Activated CD8-positive, alpha-beta T cell treated with anti-CD3 and anti-CD28 coated beads for 36 hours (primary cell): ENCODE data around the gene ACTR2. TPM values are rescaled to one million over a fixed set of nuclear protein-coding genes. Genes with fewer than 3 reads are reported as not detected.

Experiments used
- ATAC-seq: fragments of 200-7000 bp; cut with Tn5 transposase; one replicate; pipeline ENCODE4 v1.10.0; 2021; ENCODE audit warnings: mild to moderate bottlenecking, moderate library complexity
- CTCF ChIA-PET: fragments of 350-600 bp; sonication (Branson Sonifier 250); formaldehyde crosslinking; loops from one replicate; lab custom pipeline; 2021; ENCODE audit warnings: antibody characterized with exemption; lab: Charles Lee
- POLR2A ChIA-PET: fragments of 350-600 bp; sonication (Branson Sonifier 250); formaldehyde crosslinking; loops from one replicate; lab custom pipeline; 2021; ENCODE audit warnings: antibody characterized with exemption; lab: Charles Lee
- DNase-seq: peaks from one replicate; pipeline ENCODE4 v3.0.0-alpha.2; 2020
- H3K27ac Mint-ChIP-seq: one replicate; pipeline ENCODE4 v1.8.0; 2021; ENCODE audit warnings: mild to moderate bottlenecking, mixed read lengths
- H3K27me3 Mint-ChIP-seq: one replicate; pipeline ENCODE4 v1.8.0; 2021; ENCODE audit warnings: mixed read lengths
- H3K36me3 Mint-ChIP-seq: one replicate; pipeline ENCODE4 v1.8.0; 2021; ENCODE audit warnings: low read depth, mixed read lengths
- H3K4me1 Mint-ChIP-seq: one replicate; pipeline ENCODE4 v1.8.0; 2021; ENCODE audit warnings: low read depth, mixed read lengths
- H3K4me3 Mint-ChIP-seq: one replicate; pipeline ENCODE4 v1.8.0; 2021; ENCODE audit warnings: mild to moderate bottlenecking, moderate library complexity, mixed read lengths
- H3K9me3 Mint-ChIP-seq: one replicate; pipeline ENCODE4 v1.8.0; 2021; ENCODE audit warnings: mixed read lengths
- intact Hi-C: fragments of 100-400 bp; cut with micrococcal nuclease; formaldehyde crosslinking; loops from one replicate; pipeline ENCODE4 v1.10.0; 2022
- total RNA-seq, 2 experiments: library from RNA; stranded (reverse); gene quantifications; one replicate each; pipeline ENCODE4 v1.2.3, GENCODE V29; 2021
- TF ChIP-seq, protein P1 (sequence below): fragments of 200-600 bp; IDR thresholded peaks from one replicate; pipeline ENCODE4 v1.8.0; 2022; ENCODE audit warnings: antibody characterized with exemption, mild to moderate bottlenecking

Gene ACTR2
- total RNA-seq, 2 experiments from 2014 or later = 331 to 341 TPM

- ChIA-PET POLR2A (no interaction called here), CTCF (interaction anchor here (1.5 kb wide), 1 partner anchor 27 kb away, joined by 3 read pairs; no protein-coding TSS in a partner anchor)
- no peaks in the 10 kb centered on the region for H3K36me3 Mint-ChIP-seq
- DNase-seq (no peak), ATAC-seq (no peak)
- H3K4me3 Mint-ChIP-seq = no peak overlapping the region
- H3K4me1 Mint-ChIP-seq = peaks cover 2% of the 10 kb centered on the region
- intact Hi-C loops = no loop called here
- no peak overlapping the region for H3K27ac Mint-ChIP-seq
- no peaks in the 10 kb centered on the region for H3K9me3 Mint-ChIP-seq
- TF ChIP-seq, protein P1, sequence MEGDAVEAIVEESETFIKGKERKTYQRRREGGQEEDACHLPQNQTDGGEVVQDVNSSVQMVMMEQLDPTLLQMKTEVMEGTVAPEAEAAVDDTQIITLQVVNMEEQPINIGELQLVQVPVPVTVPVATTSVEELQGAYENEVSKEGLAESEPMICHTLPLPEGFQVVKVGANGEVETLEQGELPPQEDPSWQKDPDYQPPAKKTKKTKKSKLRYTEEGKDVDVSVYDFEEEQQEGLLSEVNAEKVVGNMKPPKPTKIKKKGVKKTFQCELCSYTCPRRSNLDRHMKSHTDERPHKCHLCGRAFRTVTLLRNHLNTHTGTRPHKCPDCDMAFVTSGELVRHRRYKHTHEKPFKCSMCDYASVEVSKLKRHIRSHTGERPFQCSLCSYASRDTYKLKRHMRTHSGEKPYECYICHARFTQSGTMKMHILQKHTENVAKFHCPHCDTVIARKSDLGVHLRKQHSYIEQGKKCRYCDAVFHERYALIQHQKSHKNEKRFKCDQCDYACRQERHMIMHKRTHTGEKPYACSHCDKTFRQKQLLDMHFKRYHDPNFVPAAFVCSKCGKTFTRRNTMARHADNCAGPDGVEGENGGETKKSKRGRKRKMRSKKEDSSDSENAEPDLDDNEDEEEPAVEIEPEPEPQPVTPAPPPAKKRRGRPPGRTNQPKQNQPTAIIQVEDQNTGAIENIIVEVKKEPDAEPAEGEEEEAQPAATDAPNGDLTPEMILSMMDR = no peak
- H3K27me3 Mint-ChIP-seq = peaks cover 4% of the 10 kb centered on the region
These were observed 64.4 kb downstream of the ACTR2 start for GRCh38 chr2:65292106-65292400.

- TF ChIP-seq, protein P1 = no peak
- Mint-ChIP-seq H3K9me3 (no peaks in the 10 kb centered on the region), H3K36me3 (no peaks in the 10 kb centered on the region), H3K27ac (no peak overlapping the region), H3K27me3 (peaks cover 4% of the 10 kb centered on the region), H3K4me3 (no peak overlapping the region), H3K4me1 (peaks cover 2% of the 10 kb centered on the region)
- ATAC-seq (no peak), DNase-seq (no peak)
- intact Hi-C loops = no loop called here
- CTCF ChIA-PET = interaction anchor here (0.7 to 1.5 kb wide), 3 partner anchors 21 to 27 kb away, joined by 3 to 6 read pairs (median 3); no protein-coding TSS in a partner anchor
- POLR2A ChIA-PET = interaction anchor here (1.0 kb wide), 1 partner anchor 12 kb away, joined by 3 read pairs; no protein-coding TSS in a partner anchor
These were observed 64.9 kb downstream of the ACTR2 start for GRCh38 chr2:65292461-65293011.

DNA sequence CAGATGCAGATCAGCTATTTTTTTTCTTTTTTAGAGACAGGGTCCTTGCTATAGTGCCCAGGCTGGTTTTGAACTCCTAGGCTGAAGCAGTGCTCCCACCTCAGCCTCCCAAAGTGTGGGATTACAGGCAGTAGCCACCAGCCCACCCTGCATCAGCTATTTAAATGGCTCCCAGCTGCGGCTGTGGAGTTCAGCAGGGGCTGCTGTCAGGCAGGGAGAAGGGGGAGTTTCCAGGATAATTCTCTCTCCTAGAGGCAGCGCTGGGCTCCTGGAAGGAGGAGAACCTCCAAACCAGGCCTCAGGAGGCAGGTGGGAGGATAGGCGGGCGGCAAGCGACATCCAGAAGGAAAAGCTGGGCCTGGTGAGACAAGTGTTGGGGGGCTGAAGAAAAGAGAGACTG, 65.7 kb downstream of the ACTR2 start:
- Mint-ChIP-seq H3K9me3 (no peaks in the 10 kb centered on the region), H3K4me3 (no peak overlapping the region), H3K27me3 (peaks cover 4% of the 10 kb centered on the region), H3K36me3 (no peaks in the 10 kb centered on the region), H3K4me1 (peaks cover 2% of the 10 kb centered on the region), H3K27ac (no peak overlapping the region)
- CTCF ChIA-PET = interaction anchor here (0.9 to 1.0 kb wide), 2 partner anchors 16 to 28 kb away, joined by 3 to 6 read pairs; no protein-coding TSS in a partner anchor
- POLR2A ChIA-PET = interaction anchor here (1.0 kb wide), 1 partner anchor 11 kb away, joined by 3 read pairs; no protein-coding TSS in a partner anchor
- intact Hi-C loops = no loop called here
- no peak for DNase-seq
- no peak for ATAC-seq
- TF ChIP-seq, protein P1 = no peak

DNA sequence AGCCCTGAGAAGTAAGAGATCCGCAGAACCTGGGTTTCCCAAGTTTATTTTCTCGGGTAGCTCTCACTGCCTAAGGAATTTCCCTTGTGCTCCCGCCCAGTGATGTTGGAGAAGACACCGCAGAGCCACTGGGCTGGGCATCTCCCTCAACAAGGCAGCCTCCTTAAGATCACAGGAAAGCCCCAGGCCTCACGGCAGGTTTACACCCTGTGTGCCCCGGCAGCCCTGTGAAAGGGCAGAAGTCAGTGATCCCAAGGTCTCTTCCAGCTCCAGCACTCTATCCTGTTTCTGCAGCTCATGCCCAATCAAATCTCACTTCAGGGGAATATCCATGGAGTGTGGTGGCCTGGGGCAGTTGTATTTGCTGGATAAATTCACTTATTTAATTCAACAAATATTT, 66.5 kb downstream of the ACTR2 start:
- intact Hi-C loops = no loop called here
- no peak for DNase-seq
- Mint-ChIP-seq H3K4me3 (no peak overlapping the region), H3K9me3 (no peaks in the 10 kb centered on the region), H3K27me3 (peaks cover 4% of the 10 kb centered on the region), H3K27ac (no peak overlapping the region), H3K36me3 (no peaks in the 10 kb centered on the region), H3K4me1 (peaks cover 4% of the 10 kb centered on the region)
- CTCF ChIA-PET = interaction anchor here (0.9 kb wide), 1 partner anchor 17 kb away, joined by 3 read pairs; no protein-coding TSS in a partner anchor
- POLR2A ChIA-PET = no interaction called here
- TF ChIP-seq, protein P1 = no peak
- ATAC-seq = no peak

DNA sequence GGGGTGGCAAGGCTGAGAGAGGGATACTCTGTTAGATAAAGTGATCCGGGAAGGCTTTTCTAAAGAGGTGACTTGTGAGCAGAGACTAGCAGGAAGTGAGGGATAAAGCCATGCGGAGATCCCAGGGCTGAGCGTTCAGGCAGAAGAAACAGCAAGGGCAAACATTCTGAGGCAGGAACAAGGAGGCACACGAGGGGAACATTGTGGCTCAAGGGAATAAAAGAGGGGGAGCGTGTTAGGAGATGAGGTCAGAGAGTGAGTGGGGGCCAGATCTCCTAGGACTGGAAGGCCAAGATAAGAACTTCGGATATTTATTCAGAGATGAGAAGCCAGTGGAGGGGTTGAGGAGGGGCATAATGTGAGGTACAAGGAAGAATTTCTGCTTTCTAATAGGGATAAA, 67.1 kb downstream of the ACTR2 start:
- Mint-ChIP-seq H3K27ac (no peak overlapping the region), H3K27me3 (peaks cover 4% of the 10 kb centered on the region), H3K36me3 (no peaks in the 10 kb centered on the region), H3K9me3 (no peaks in the 10 kb centered on the region), H3K4me3 (no peak overlapping the region), H3K4me1 (peaks cover 10% of the 10 kb centered on the region)
- ATAC-seq = no peak
- POLR2A ChIA-PET = no interaction called here
- DNase-seq = no peak
- CTCF ChIA-PET = no interaction called here
- intact Hi-C loops = no loop called here
- TF ChIP-seq, protein P1 = no peak
